Fibroblast of pulmonary artery (primary cell): Measurements from ENCODE around the gene MYO10.

ENCODE experiments used
- DNase-seq: peaks from one replicate; pipeline ENCODE4 v3.0.0-alpha.2; 2010; ENCODE audit warnings: low read depth
- H3K4me3 ChIP-seq: replicated peaks from 2 replicates; pipeline ENCODE4 v1.5.1; 2011; ENCODE audit warnings: low read depth, mild to moderate bottlenecking, control low read depth, low read length, moderate library complexity
- CTCF ChIP-seq: IDR thresholded peaks from 2 replicates; pipeline ENCODE4 v1.5.1; 2011; ENCODE audit warnings: mild to moderate bottlenecking, control low read depth, low read length, inconsistent platforms; ENCODE audit errors: missing control alignments

MYO10 gene

GRCh38 chr5:16976625-16977008 is 40.5 kb upstream of the MYO10 start:
- no peak overlapping the region for H3K4me3 ChIP-seq
- no peak for DNase-seq
- no peak for TF ChIP-seq CTCF

- no peak overlapping the region for H3K4me3 ChIP-seq
- no peak for TF ChIP-seq CTCF
- DNase-seq: no peak
These were observed 40.0 kb upstream of the MYO10 start for GRCh38 chr5:16975950-16976624.

DNA sequence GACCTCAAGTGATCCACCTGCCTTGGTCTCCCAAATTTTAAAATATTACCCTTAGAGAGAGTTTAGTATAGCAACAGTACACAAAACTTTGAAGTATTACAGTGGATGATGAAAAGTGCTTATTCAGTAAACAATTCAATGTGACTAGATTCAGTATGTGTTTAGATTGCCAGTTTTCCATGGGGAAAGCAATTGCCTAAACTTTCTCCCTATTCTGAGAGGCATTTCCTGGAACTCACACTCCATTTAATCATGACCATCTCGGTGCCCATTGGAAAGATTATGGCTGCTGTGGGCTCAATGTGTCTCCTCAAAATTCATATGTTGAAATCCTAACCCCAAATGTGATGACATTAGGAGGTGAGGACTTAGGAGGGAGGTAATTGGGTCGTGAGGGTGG is 38.9 kb upstream of the MYO10 start:
- DNase-seq: no peak
- no peak for TF ChIP-seq CTCF
- no peak overlapping the region for H3K4me3 ChIP-seq

- H3K4me3 ChIP-seq: no peak overlapping the region
- TF ChIP-seq CTCF: no peak
- DNase-seq: no peak
These were observed 34.7 kb upstream of the MYO10 start for GRCh38 chr5:16970826-16971225.

DNA sequence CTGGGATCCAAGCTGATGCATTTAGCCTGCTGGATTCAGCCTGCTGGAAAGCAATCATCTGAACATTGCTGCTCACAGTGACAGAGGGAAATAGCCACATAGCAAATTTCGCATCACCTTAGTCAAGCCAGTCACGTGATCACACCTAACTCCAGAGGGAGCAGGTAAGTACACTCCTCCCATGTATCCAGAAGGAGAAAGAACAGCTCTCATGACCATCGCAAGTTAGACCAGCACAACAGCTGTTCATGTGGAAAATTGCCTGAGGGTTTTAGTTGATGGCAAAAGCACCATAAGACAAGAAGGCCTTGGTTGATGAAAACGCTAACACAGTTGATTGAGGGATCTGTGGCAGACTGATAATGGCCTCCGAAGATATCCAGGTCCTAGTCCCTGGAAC is 34.2 kb upstream of the MYO10 start:
- no peak for DNase-seq
- no peak overlapping the region for H3K4me3 ChIP-seq
- no peak for TF ChIP-seq CTCF

DNA sequence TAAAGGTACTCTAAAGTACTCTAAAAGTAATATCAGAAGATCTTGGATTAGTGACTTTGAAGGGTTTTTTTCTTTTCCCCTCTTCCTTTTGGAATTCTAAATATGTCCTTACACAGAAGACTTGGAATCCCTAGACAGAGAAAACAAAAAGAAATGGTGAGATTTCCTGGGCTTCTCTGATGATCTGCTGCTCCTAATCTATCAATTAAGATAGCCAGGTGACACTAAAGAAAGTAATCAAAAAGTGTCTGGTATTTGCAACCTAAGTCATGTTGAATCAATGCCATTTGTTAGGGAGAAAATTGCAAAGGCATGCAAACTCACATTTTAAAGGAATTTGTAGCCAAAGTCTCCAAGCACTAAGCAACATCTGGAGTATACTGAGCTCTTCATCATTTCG is 29.5 kb upstream of the MYO10 start:
- no peak overlapping the region for H3K4me3 ChIP-seq
- no peak for TF ChIP-seq CTCF
- no peak for DNase-seq

DNA sequence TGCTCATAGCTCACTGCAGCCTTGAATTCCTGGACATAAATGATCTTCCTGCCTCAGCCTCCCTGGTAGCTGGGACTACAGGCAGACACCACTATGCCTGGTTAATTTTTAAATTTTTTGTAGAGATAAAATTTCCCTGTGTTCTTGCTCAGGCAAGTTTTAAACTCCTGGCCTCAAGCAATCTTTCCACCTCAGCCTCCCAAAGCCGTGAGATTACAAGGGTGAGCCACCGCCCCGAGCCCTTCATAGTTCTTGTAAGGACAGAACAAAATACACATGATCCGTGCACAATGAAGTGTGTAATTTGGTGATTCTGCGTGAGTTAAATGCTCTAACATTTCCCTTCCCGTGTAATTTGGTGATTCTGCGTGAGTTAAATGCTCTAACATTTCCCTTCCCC is 27.7 kb upstream of the MYO10 start:
- no peak for DNase-seq
- no peak for TF ChIP-seq CTCF
- H3K4me3 ChIP-seq: no peak overlapping the region
